ENCODE measurements around the gene C19orf25.
"Not testable (repeated sequence)": the region's sequence is repeated elsewhere in the genome, so short reads cannot be mapped to it uniquely, and the experiment has no call there.

The C19orf25 gene

GRCh38 chr19:1503089-1503924 lies 24.3 kb upstream of the C19orf25 start:
- no peaks in the 10 kb centered on the region for H3K36me3 ChIP-seq (ENCODE audit: insufficient read depth, low read length)
- DNase-seq: peak; percentile 70
- H3K4me1 ChIP-seq (ENCODE audit: insufficient read depth, low read length): 0 out of 2 replicates have a peak, but pooled peaks cover 3% of the 10 kb centered on the region
- peak; percentile 53 for ATAC-seq (ENCODE audit: insufficient read depth, low read depth)
- no peaks in the 10 kb centered on the region for H4K20me1 ChIP-seq (ENCODE audit: insufficient read depth, low read length)
- TF ChIP-seq EZH2 (IDR thresholded peaks at IDR 0.05; ENCODE audit: borderline replicate concordance, low read depth, low read length, severe bottlenecking) (no peak), CTCF (IDR thresholded peaks at IDR 0.05; ENCODE audit: borderline replicate concordance, extremely low read depth, low read length, poor library complexity, severe bottlenecking) (peak; percentile 80)
- H3K4me2 ChIP-seq (ENCODE audit: insufficient read depth, low read length): no peak overlapping the region
- no peaks in the 10 kb centered on the region for H3K9me3 ChIP-seq (ENCODE audit: insufficient read depth, low read length, severe bottlenecking)
- H2AFZ ChIP-seq (ENCODE audit: low read depth, low read length): no peak overlapping the region
- H3K27ac ChIP-seq (ENCODE audit: low read length): no peak overlapping the region
- no peak overlapping the region for H3K9ac ChIP-seq (ENCODE audit: low read depth, low read length)
- no peak overlapping the region for H3K4me3 ChIP-seq (ENCODE audit: low read depth in 1 of 2, low read length in 2 of 2)
- no peaks in the 10 kb centered on the region for H3K79me2 ChIP-seq (ENCODE audit: insufficient read depth, low read length)
- H3K27me3 ChIP-seq (ENCODE audit: insufficient read depth, low read length, poor library complexity): no peaks in the 10 kb centered on the region

GRCh38 chr19:1502433-1503088 lies 23.5 kb upstream of the C19orf25 start:
- ATAC-seq (ENCODE audit: insufficient read depth, low read depth) (no peak), DNase-seq (no peak)
- no peaks in the 10 kb centered on the region for H3K9me3 ChIP-seq (ENCODE audit: insufficient read depth, low read length, severe bottlenecking)
- TF ChIP-seq CTCF (IDR thresholded peaks at IDR 0.05; ENCODE audit: borderline replicate concordance, extremely low read depth, low read length, poor library complexity, severe bottlenecking) (no peak), EZH2 (IDR thresholded peaks at IDR 0.05; ENCODE audit: borderline replicate concordance, low read depth, low read length, severe bottlenecking) (no peak)
- no peaks in the 10 kb centered on the region for H4K20me1 ChIP-seq (ENCODE audit: insufficient read depth, low read length)
- H3K79me2 ChIP-seq (ENCODE audit: insufficient read depth, low read length): no peaks in the 10 kb centered on the region
- no peaks in the 10 kb centered on the region for H3K36me3 ChIP-seq (ENCODE audit: insufficient read depth, low read length)
- H3K9ac ChIP-seq (ENCODE audit: low read depth, low read length): no peak overlapping the region
- no peak overlapping the region for H3K4me2 ChIP-seq (ENCODE audit: insufficient read depth, low read length)
- H3K27me3 ChIP-seq (ENCODE audit: insufficient read depth, low read length, poor library complexity): no peaks in the 10 kb centered on the region
- no peak overlapping the region for H3K4me3 ChIP-seq (ENCODE audit: low read depth in 1 of 2, low read length in 2 of 2)
- H2AFZ ChIP-seq (ENCODE audit: low read depth, low read length): no peak overlapping the region
- 0 out of 2 replicates have a peak, but pooled peaks cover 3% of the 10 kb centered on the region for H3K4me1 ChIP-seq (ENCODE audit: insufficient read depth, low read length)
- no peak overlapping the region for H3K27ac ChIP-seq (ENCODE audit: low read length)

- Histone ChIP-seq H3K79me2 (ENCODE audit: insufficient read depth, low read length) (no peaks in the 10 kb centered on the region), H3K36me3 (ENCODE audit: insufficient read depth, low read length) (no peaks in the 10 kb centered on the region), H3K27ac (ENCODE audit: low read length) (no peak overlapping the region), H3K27me3 (ENCODE audit: insufficient read depth, low read length, poor library complexity) (no peaks in the 10 kb centered on the region), H3K4me2 (ENCODE audit: insufficient read depth, low read length) (no peak overlapping the region), H3K4me3 (ENCODE audit: low read depth in 1 of 2, low read length in 2 of 2) (no peak overlapping the region), H4K20me1 (ENCODE audit: insufficient read depth, low read length) (no peaks in the 10 kb centered on the region), H3K4me1 (ENCODE audit: insufficient read depth, low read length) (0 out of 2 replicates have a peak, but pooled peaks cover 3% of the 10 kb centered on the region), H2AFZ (ENCODE audit: low read depth, low read length) (no peak overlapping the region), H3K9ac (ENCODE audit: low read depth, low read length) (no peak overlapping the region), H3K9me3 (ENCODE audit: insufficient read depth, low read length, severe bottlenecking) (no peaks in the 10 kb centered on the region)
- no peak for DNase-seq
- no peak for TF ChIP-seq CTCF (IDR thresholded peaks at IDR 0.05; ENCODE audit: borderline replicate concordance, extremely low read depth, low read length, poor library complexity, severe bottlenecking)
- no peak for TF ChIP-seq EZH2 (IDR thresholded peaks at IDR 0.05; ENCODE audit: borderline replicate concordance, low read depth, low read length, severe bottlenecking)
- ATAC-seq (ENCODE audit: insufficient read depth, low read depth): no peak
These were observed 22.2 kb upstream of the C19orf25 start for GRCh38 chr19:1501200-1501595.

GRCh38 chr19:1499231-1499630 lies 20.2 kb upstream of the C19orf25 start:
- not testable (repeated sequence) for H3K4me1 ChIP-seq (ENCODE audit: insufficient read depth, low read length); H3K9me3 ChIP-seq (ENCODE audit: insufficient read depth, low read length, severe bottlenecking); H3K79me2 ChIP-seq (ENCODE audit: insufficient read depth, low read length); DNase-seq; H4K20me1 ChIP-seq (ENCODE audit: insufficient read depth, low read length); H3K27me3 ChIP-seq (ENCODE audit: insufficient read depth, low read length, poor library complexity); H2AFZ ChIP-seq (ENCODE audit: low read depth, low read length); H3K36me3 ChIP-seq (ENCODE audit: insufficient read depth, low read length); H3K4me3 ChIP-seq (ENCODE audit: low read depth in 1 of 2, low read length in 2 of 2); ATAC-seq (ENCODE audit: insufficient read depth, low read depth); H3K9ac ChIP-seq (ENCODE audit: low read depth, low read length); H3K27ac ChIP-seq (ENCODE audit: low read length); H3K4me2 ChIP-seq (ENCODE audit: insufficient read depth, low read length)
